22Rv1 (cell line): ENCODE results near the gene LHFPL2.

Experiments used
- H3K27ac ChIP-seq: fragments of 450-650 bp; 2 replicates; pipeline ENCODE4 v1.5.1; 2017
- CTCF ChIP-seq: fragments of 450-650 bp; IDR thresholded peaks from 2 replicates; pipeline ENCODE4 v1.5.1; 2017; ENCODE audit warnings: mild to moderate bottlenecking
- ZFX ChIP-seq: fragments of 450-650 bp; IDR thresholded peaks from 2 replicates; pipeline ENCODE4 v1.6.1; 2017; ENCODE audit warnings: antibody characterized with exemption, borderline replicate concordance

Gene LHFPL2

GRCh38 chr5:78578015-78578414 lies 70.6 kb downstream of the LHFPL2 start:
- no peak overlapping the region for H3K27ac ChIP-seq
- no peak for TF ChIP-seq CTCF
- no peak for TF ChIP-seq ZFX

GRCh38 chr5:78577071-78577807 lies 71.3 kb downstream of the LHFPL2 start:
- no peak for TF ChIP-seq ZFX
- no peak for TF ChIP-seq CTCF

GRCh38 chr5:78576376-78576775 lies 72.2 kb downstream of the LHFPL2 start:
- H3K27ac ChIP-seq, result no peak overlapping the region
- TF ChIP-seq CTCF (no peak), ZFX (no peak)

More at GRCh38 chr5:78577071-78577807, 71.3 kb downstream of the LHFPL2 start:
- H3K27ac ChIP-seq, result no peak overlapping the region

- TF ChIP-seq ZFX (no peak), CTCF (no peak)
- no peak overlapping the region for H3K27ac ChIP-seq
Observed at GRCh38 chr5:78574731-78575161, 73.8 kb downstream of the LHFPL2 start.

- H3K27ac ChIP-seq, result no peak overlapping the region
- TF ChIP-seq ZFX (no peak), CTCF (no peak)
Observed at GRCh38 chr5:78574131-78574673, 74.4 kb downstream of the LHFPL2 start.

GRCh38 chr5:78573318-78573717 lies 75.3 kb downstream of the LHFPL2 start:
- H3K27ac ChIP-seq, result no peak overlapping the region
- no peak for TF ChIP-seq CTCF
- no peak for TF ChIP-seq ZFX

GRCh38 chr5:78570646-78571045 lies 77.9 kb downstream of the LHFPL2 start:
- TF ChIP-seq CTCF, result no peak
- no peak for TF ChIP-seq ZFX
- H3K27ac ChIP-seq, result no peak overlapping the region
